Activated CD8-positive, alpha-beta memory T cell treated with anti-CD3 and anti-CD28 coated beads, Interleukin-2, amount 50 U/mL, for 1 hour (primary cell): ENCODE data around the gene ARHGAP45.

Experiments
- DNase-seq: peaks from one replicate; pipeline ENCODE4 v3.0.0-alpha.2; 2020; ENCODE audit errors: extremely low read depth

Gene ARHGAP45

DNA sequence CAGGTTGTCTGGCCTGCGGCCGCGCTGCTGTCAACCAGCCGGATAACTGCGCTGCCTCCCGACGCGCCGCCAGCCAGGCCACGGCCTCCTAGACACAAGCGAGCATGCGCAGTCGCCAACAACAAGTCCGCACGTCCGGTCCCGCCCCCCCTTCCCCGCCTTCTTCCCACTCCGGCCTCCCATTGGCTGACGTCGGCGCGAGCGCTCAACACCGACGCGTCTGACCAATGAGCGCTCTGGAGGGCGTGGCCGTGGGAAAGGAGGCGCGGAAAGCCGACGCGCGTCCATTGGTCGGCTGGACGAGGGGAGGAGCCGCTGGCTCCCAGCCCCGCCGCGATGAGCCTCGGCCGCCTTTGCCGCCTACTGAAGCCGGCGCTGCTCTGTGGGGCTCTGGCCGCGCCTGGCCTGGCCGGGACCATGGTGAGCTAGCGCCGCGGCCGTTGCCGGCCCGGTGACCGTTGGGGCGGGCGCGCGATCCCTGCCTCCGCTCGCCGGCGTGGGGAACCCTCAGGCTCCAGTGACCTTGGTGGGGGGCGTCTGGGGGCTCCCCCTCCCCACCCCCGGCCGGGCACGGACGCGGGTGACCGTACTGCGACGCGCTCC, 36.8 kb downstream of the ARHGAP45 start, which contains the start of gene GPX4:
GPX4 (plus strand) TSS at position 287 of the 603 bp plus-strand sequence; CDS start at position 337, 50 bp downstream.
- DNase-seq, result peak; percentile 99

DNA sequence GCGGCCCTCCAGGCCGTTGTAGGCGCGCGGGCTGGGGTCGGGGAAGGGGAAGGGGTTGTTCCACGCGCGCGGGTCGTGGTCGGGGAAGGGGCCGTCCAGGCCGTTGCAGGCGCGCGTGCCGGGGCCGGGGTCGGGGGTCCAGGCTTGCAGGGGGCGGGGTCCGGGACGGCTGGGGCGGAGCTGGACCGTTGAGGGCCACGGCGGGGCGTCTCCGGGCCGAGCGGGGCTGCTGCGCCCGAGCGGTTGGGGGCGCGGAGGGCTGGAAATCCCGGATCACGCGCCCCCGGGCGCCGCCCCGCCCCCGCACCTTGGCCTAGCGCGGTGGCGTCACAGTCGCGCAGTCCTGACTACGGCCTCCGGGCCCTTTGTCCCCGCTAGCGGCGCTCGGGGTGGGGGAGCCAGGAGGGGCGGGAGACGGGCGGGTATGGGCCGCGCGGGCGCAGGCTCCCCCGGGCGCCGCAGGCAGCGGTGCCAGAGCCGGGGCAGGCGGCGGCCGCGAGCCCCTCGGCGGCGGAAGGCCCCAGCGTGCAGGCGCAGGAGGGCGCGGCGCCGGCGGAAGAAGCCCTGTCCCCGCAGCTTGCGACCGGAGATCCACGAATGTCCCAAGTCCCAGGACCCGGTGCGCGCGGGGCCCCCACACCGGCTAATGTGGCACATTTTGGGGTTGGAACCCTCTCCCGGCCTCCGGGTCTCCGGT, 37.5 kb downstream of the ARHGAP45 start:
- no peak for DNase-seq

DNA sequence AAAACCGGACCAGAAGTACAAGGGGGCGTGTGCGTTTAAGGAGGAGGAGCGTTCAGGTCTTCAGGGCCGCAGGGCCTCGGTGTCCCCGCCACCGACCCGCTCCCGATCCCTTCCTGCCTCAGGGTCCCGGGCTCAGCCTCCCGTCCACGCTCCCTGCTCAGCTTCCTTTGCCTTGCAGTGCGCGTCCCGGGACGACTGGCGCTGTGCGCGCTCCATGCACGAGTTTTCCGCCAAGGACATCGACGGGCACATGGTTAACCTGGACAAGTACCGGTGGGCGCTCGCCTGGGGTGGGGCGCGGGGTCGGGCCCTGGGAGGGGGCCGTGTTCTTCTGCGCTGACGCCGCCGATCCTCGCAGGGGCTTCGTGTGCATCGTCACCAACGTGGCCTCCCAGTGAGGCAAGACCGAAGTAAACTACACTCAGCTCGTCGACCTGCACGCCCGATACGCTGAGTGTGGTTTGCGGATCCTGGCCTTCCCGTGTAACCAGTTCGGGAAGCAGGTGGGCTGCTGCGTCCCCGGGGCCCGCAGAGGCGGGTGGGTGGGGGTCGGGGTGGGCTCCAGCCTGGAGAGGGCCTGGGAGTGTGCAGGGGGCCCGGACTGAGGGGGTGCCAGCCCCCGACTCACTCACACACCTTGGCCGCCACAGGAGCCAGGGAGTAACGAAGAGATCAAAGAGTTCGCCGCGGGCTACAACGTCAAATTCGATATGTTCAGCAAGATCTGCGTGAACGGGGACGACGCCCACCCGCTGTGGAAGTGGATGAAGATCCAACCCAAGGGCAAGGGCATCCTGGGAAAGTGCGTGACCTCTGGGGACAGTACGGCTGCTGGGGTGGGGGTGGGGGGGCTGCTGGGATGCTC, 38.3 kb downstream of the ARHGAP45 start:
- no peak for DNase-seq

DNA sequence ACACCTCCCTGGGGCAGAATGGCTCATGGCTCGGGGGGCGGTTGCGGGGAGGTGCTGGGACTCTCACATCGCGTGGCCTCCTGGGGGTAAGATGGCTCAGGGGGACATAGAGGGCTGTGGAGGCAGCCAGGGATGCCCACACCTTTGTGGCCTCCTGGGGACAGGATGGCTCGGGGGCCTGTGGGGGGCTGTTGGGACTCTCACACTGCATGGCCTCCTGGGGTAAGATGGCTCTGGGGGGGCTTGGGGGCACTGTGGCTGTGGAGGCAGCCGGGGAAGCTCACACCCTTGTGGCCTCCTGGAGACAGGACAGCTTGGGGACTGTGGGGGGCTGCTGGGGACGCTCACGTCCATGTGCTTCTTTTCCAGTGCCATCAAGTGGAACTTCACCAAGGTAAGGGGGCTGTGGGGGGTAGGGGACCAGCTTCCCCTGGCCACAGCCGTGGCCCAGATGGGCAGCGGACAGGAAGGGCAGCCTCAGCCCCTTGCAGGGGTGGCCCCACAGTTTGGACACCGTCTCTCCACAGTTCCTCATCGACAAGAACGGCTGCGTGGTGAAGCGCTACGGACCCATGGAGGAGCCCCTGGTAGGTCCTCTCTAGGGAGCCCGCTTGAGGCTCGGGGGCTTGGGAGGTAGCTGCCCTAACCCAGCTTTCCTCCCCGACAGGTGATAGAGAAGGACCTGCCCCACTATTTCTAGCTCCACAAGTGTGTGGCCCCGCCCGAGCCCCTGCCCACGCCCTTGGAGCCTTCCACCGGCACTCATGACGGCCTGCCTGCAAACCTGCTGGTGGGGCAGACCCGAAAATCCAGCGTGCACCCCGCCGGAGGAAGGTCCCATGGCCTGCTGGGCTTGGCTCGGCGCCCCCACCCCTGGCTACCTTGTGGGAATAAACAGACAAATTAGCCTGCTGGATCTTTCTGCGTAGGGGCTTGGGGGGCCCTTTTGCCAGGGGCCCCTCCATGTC, 39.2 kb downstream of the ARHGAP45 start:
- DNase-seq, result no peak

DNA sequence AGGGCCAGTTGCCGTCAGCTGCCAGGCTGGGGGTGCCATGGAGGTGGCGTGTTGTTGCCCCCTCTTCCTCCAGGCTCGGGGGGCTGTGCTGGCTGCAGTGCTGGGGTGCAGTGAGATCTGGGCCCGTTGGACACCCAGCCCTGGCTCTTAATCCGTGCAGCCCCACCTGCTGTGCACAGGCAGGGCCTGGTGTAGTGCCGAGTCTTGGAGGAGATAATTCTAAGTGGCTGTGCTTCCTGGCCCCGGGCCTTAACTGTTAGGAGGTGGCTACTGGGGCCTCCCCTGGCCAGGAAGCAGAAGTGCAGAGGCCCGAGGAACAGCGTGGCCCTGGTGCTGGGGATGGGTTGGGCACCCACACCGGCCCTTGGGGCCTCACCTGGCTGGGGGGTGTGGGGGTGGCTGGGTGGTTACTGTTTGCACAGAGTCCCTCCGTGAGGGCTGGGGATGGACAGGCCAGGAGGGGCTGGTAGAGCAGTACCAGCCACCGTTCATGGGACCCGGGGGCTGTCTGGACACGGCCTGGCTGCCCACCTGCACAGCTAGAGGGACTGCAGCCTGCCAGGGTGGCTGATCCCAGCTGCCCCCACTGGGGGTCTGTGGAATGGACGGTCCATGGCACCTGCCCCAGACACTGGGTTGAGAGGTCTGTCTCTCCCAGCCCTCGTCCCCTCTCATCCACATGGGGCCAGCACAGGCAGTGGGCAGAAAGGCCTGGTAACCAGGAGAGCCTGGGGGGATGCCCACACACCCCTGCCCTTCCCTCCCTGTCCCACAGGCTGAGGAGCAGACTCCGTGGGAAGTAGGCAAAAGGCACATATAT, 40.1 kb downstream of the ARHGAP45 start:
- DNase-seq, result no peak

DNA sequence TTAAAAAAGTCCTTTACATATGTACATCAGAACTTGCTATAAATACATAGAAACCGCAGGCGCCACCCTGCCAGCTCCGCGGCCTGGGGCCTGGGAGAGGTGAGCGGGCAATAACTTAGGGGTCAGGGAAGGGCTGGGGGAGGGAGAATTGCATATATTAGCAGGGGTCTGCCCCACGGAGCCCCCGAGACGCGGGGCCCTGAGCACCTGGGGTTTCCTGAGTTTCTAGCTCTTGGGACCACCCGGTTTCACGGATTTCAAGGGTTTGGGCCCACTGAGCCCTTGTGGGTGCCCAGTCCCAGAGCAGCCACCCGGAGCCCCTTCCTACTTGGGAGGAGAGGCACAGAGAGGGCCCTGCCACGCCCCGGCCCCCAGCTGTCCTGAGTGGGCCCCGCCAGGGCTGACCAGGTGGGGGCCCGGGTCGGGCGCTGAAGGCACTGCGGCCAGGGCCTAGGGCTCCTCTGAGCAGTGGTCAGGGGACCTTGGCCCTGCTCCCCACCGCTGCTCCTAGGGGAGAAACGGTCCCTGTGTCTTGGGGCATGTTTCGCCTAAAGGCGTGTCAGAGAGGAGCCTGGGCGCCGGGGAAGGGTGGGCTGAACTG, 40.8 kb downstream of the ARHGAP45 start:
- no peak for DNase-seq

DNA sequence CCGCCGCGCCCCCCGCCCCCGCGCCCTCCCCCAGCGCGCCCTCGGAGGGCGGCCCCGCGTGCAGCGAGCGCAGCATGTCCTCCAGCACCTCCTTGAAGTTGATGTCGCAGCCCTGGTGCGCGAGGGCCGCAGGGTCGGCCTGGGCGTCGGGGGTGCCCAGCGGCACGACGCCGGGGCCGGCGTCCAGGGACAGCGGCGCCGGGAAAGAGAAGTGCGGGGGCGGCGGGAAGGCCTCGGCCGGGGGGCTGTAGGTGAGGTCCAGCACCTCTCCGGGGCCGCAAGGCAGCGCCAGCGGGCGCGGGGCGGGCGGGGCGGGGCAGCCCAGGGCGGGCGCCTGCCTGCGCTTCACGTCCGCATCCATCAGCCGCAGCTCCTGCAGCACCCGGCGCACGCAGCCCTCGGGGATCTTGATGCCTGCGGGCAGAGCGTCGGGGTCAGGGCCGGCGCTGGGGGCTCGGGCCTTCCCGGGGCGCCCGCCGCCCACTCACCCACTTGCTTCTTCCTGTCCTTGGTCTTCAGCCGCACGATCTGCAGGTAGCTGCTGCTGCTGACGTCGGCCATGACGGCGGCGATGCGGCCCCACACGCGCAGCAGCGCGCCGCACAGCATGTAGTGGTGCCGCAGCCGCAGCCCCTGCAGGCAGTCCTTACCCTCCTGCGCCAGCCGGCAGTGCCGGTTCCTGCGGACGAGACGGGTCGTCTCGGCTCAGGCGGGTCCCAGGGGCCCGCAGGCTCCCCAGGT, 41.5 kb downstream of the ARHGAP45 start:
- no peak for DNase-seq

DNA sequence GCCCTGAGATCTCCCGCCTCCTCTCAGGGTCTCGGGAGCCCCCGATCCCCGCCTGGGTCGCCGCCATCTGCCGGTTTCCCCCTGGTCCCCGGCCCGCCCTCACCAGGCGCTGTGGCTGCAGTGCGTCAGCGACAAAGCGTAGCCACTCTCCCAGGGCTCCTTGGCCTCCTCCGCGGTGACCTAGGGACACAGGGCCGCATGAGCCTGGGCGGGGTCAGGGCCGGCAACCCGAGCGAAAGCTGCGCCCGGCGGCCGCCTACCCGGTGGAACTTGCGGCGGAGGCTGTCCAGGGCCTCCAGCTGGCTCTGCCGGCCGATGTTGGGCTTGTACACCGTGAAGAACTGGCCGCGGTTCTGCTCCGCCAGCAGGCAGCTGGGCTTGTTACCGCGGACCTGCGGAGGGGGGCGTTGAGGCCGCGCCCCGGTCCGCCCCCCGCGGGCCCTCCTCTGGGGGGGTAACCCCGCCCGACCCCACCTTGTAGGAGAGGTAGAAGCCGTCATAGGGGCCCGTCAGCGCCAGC, 42.1 kb downstream of the ARHGAP45 start:
- DNase-seq, result no peak

DNA sequence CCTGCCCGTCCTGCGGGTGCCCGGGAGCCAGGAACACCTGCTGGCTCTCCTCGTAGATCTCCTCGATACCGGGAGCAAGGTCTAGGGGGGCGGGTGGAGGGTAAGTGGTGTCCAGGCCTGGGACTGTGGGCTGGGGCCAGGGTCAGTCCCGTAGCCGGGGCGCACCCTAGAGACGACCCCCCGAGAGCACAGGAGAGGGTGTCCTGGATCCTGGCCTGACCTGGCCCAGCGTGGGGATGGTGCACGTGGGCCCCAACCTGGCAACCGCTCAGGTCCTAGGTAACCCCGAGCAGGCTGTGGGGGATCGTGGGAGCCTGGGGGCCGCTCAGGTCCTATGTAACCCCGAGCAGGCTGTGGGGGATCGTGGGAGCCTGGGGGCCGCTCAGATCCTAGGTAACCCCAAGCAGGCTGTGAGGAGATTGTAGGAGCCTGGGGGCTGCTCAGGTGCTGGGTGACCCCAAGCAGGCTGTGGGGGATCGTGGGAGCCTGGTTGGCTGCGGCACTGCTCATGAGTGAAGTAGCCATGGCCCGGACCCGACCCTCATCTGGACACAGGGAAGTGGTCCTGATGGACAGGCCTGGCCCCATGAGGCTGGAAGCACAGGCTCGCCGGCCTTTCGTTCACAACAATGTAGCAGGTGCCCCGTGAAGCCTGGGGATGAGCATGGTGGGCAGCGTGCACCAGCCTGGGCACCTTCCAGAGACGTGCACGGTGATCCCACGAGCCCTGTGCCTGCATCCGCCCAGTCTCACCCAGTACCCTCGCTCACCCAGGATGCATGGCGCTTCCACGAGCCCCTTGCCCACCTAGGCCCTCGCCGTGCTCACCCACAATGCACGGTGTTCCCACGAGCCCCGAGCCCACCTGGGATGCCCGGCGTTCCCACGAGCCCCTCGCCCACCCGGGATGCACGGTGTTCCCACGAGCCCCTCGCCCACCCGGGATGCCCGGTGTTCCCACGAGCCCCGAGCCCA, 43.0 kb downstream of the ARHGAP45 start:
- no peak for DNase-seq

DNA sequence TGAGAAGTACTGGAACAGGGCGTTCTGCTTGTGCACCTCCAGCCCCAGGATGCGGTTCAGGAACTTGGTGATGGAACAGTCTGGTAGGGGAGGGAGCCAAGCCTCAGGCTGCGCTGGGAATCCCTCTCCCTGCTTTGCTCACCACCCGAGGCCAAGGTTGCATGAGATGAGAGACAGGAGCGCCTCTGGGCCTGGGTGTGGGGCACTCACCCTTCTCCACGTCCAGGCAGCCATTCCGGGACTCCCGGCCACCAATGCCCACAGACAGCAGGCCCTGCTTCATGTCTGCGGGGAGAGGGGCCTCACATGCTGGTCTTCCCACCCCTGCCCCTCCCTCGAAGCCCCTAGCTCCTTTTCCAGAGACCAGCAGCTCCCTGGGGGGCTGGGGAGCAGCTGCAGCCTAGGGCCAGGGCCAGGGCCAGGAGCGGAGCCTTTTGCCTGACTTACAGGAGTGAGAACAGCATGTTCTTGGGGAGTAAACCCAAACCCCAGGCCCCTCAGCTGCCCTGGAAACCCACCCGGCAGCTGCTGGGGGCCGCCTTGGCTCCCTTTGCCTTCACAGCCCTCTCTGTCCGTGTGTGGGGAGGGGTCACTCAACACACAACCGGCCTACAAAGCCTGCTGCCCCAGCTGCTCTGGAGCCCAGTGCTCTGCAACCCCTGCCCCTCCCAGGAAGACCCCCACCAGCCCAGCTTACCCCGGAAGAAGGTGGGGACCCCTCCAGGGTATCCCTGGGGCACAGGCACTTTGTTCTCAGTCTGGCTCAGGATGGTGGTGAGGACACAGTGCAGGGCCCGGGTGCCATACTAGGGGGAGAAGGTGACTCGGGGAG, 44.1 kb downstream of the ARHGAP45 start:
- DNase-seq, result no peak

DNA sequence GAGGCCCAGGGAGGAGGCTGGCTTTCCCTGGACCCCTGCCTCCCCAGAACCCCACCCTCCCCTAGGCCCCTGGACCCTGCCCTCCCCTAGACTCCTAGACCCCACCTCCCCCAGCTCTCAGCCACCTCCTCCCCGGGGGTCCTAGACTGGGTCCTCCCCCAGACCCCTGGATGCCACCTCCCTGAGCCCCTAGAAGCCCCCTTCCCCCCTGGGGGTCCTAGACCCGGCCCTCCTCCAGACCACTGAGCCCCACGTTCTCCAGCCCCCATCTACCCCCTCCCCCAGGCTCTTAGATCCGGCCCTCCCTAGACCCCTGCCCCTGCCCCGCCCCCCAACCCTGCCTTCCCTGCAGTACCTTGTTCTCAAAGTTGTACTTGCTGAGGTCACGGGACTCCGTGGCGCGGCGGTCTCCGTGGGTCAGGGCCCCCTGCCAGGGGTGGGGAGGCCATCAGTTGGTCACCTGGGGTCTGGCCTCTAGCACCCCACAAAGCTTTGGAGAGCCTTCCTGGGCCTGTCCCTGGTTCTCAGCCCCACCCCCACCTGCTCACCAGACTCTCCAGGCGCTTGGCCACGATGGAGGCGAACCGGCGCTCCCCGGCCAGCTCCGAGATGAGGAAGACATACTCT, 44.8 kb downstream of the ARHGAP45 start:
- DNase-seq, result no peak

DNA sequence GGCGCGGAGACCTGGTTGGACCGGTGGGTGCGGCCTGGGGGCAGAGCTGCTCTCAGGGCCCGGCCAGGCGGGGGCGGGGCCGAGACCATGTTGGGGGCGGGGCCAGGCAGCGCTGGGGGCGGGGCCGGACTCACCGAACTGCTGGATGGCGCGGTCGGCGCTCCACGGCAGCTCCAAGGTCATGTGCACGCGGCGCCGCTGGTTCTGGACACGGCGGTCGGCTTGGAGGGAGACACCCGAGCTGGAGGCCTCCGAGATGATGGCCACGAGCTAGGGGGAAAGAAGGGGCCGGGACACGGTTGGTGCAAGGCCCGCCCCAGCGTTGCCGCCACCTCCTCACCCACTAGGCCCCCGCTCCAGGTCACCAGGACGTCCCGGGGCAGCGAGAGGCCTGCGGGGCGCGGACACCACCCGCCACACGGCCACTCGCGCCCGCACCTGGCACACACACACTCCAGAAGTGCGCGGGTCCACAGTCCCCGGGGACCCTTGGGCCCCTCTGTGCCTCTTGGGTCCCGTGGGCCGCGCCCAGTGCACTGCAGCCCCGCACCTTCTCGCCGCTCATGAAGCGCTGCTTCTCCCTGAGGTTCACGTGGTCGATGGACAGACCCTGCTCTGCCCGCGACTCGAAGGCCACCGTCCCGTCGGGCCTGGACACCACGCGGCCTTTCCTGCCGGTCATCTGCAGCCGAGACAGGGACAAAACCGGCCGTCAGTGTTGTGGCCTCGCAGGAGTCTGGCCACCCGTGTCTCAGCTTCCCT, 45.5 kb downstream of the ARHGAP45 start:
- DNase-seq, result no peak

DNA sequence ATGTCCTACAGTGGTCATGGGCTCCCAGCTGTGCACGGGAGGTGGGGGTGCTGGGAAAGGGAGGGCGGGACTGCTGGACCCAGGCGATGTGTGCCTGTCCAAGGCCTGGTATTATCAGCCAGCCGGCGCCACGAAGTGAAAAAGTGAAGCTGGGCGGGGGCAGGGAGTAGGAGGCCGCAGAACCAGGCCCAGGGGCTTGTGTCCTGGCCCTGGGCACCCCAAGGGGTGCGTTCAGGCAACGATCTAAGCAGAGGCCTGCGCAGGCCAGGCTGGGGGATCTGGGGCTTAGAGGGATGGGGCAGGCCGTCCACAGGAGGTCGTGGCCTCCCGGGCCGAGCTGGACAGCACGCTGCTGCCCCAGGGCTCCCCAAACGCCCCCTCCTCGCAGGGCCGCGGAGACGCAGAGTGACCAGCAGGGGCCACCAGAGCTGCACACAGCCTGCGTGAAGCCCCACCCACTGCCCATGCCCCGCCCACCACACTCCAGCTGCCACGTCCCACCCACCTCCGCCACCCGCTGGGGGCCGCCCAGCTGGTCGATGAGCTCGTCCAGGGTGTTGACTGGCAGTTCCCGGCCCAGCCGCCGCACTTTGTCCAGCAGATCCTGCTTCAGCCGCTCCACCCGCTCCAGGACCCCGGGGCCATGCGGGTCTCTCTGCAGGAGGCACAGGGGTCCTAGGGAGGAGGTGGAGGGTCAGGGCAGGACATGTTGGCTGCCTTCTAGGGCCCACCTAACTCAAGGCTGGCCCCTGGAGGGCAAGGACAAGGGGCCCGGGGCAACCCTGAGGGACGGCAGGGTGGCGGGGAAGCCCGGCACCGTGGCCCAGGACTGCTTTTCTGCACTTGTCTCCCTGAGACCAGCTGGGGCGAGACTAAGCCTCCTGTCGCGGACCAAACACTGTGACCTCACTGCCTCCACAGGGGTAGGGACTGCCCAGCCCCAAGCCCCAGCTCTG, 46.3 kb downstream of the ARHGAP45 start:
- peak; percentile 73 for DNase-seq

DNA sequence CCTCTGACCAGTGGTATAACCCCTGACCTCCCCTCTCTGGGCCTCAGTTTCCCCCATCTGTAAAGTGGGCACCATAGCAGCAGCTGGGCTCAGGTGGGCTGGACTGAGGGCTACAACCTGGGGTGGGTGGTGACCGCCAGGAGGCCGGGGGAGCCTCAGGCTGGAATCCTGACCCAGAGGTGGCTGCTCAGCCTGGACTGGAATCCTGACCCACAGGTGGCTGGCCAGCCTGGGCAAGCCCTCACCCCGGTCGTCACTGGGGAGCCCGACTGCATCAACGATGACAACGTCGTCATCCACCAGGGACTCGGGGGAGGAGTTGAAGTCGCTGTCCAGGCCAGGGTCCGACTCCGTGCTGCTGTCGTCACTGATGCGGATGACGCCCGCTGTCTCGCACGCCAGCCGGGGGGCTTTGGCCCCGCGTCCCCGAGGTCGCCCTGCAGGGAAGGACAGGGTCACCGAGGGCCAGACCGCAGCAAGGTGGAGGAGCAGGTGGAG, 47.1 kb downstream of the ARHGAP45 start:
- DNase-seq, result no peak
